Uterus (tissue), 2 donors: ENCODE measurements around the gene BACH1.

ENCODE experiments used
- POLR2A ChIP-seq, 2 donors: fragments of 450-650 bp; IDR thresholded peaks; one replicate each; pipeline ENCODE4 v1.6.1; 2016; ENCODE audit warnings: antibody characterized with exemption in 2 of 2, mild to moderate bottlenecking in 1 of 2, moderate library complexity in 1 of 2
- TF ChIP-seq, protein P1 (sequence below), 4 experiments: fragments of 200-600 bp in 2 of 4; fragments of 450-650 bp in 2 of 4; sonication (generic) in 2 of 4; IDR thresholded peaks; one replicate each; pipeline ENCODE4 v1.5.1; 2016 to 2019; ENCODE audit warnings: antibody characterized with exemption in 4 of 4, mild to moderate bottlenecking in 2 of 4, moderate library complexity in 1 of 4

DNA sequence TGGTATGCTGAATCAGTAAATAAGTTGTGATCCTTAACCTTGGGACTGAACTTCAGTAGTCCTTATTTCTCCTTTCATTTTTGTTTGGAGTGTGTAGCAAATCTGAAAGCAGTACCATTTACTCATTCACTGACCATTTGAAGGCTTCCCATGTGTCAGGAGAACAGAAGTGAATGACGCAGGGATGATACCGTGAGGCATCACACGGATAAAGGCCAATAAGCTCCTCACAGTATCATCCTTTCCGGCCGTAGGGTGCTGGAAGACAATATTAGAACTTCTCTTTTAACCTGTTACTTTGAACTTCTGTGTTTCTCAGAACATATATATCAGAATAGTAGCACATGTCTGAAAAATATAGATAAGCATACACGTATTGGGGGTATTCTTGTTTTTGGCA lies 21.3 kb downstream of the BACH1 start:
- TF ChIP-seq, protein P1, sequence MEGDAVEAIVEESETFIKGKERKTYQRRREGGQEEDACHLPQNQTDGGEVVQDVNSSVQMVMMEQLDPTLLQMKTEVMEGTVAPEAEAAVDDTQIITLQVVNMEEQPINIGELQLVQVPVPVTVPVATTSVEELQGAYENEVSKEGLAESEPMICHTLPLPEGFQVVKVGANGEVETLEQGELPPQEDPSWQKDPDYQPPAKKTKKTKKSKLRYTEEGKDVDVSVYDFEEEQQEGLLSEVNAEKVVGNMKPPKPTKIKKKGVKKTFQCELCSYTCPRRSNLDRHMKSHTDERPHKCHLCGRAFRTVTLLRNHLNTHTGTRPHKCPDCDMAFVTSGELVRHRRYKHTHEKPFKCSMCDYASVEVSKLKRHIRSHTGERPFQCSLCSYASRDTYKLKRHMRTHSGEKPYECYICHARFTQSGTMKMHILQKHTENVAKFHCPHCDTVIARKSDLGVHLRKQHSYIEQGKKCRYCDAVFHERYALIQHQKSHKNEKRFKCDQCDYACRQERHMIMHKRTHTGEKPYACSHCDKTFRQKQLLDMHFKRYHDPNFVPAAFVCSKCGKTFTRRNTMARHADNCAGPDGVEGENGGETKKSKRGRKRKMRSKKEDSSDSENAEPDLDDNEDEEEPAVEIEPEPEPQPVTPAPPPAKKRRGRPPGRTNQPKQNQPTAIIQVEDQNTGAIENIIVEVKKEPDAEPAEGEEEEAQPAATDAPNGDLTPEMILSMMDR (IDR thresholded peaks at IDR 0.05), result no peak
- TF ChIP-seq POLR2A (IDR thresholded peaks at IDR 0.05), result no peak
